WERI-Rb-1 (cell line): ENCODE data around the gene ATP1B4.

ENCODE experiments used
- DNase-seq: peaks from one replicate; pipeline ENCODE4 v3.0.0-alpha.2; 2020
- H3K27ac ChIP-seq: fragments of 250-450 bp; sonication (Bioruptor Pico); 2 replicates; pipeline ENCODE4 v1.5.1; 2020; ENCODE audit warnings: mild to moderate bottlenecking, moderate library complexity
- H3K27me3 ChIP-seq: fragments of 250-450 bp; sonication (Bioruptor Pico); 2 replicates; pipeline ENCODE4 v1.5.1; 2021; ENCODE audit warnings: mild to moderate bottlenecking, low read depth, moderate library complexity; ENCODE audit not compliant: insufficient read depth, severe bottlenecking
- H3K36me3 ChIP-seq: fragments of 250-450 bp; sonication (Bioruptor Pico); 2 replicates; pipeline ENCODE4 v1.5.1; 2020; ENCODE audit warnings: mild to moderate bottlenecking, moderate library complexity
- H3K4me3 ChIP-seq: 2 replicates; pipeline ENCODE4 v1.5.1; 2011; ENCODE audit warnings: low read depth, mild to moderate bottlenecking, control low read depth, low read length
- H3K9me3 ChIP-seq: fragments of 250-450 bp; sonication (Bioruptor Pico); 2 replicates; pipeline ENCODE4 v1.5.1; 2021; ENCODE audit warnings: mild to moderate bottlenecking, moderate library complexity; ENCODE audit not compliant: severe bottlenecking
- TF ChIP-seq, protein P1 (sequence below): IDR thresholded peaks from 2 replicates; pipeline ENCODE4 v1.5.1; 2011; ENCODE audit warnings: low read depth, mild to moderate bottlenecking, control low read depth, inconsistent platforms, low read length

ATP1B4 gene

DNA sequence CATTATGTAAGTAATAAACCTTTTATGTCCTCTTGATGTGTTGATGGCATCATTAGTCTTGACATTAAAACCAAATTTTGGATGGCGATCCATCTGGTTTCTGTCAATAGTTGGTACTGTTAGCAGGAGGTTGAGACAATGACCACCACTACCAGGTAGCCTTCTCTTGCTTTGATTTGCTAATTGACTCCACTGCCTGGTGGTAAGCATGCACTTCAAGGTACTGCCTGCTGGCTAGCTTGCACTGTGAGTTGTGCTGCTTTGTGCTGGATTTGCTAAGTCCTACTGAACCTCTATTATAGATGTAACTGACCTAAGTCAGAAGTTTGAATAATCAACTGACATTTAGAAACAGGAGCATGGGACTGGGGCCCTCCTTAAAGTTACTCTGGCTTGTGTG, 46.3 kb downstream of the ATP1B4 start:
- H3K4me3 ChIP-seq = no peak overlapping the region
- TF ChIP-seq, protein P1, sequence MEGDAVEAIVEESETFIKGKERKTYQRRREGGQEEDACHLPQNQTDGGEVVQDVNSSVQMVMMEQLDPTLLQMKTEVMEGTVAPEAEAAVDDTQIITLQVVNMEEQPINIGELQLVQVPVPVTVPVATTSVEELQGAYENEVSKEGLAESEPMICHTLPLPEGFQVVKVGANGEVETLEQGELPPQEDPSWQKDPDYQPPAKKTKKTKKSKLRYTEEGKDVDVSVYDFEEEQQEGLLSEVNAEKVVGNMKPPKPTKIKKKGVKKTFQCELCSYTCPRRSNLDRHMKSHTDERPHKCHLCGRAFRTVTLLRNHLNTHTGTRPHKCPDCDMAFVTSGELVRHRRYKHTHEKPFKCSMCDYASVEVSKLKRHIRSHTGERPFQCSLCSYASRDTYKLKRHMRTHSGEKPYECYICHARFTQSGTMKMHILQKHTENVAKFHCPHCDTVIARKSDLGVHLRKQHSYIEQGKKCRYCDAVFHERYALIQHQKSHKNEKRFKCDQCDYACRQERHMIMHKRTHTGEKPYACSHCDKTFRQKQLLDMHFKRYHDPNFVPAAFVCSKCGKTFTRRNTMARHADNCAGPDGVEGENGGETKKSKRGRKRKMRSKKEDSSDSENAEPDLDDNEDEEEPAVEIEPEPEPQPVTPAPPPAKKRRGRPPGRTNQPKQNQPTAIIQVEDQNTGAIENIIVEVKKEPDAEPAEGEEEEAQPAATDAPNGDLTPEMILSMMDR = no peak
- H3K9me3 ChIP-seq = no peaks in the 10 kb centered on the region
- no peak for DNase-seq
- no peaks in the 10 kb centered on the region for H3K27me3 ChIP-seq
- no peak overlapping the region for H3K27ac ChIP-seq
- no peaks in the 10 kb centered on the region for H3K36me3 ChIP-seq

DNA sequence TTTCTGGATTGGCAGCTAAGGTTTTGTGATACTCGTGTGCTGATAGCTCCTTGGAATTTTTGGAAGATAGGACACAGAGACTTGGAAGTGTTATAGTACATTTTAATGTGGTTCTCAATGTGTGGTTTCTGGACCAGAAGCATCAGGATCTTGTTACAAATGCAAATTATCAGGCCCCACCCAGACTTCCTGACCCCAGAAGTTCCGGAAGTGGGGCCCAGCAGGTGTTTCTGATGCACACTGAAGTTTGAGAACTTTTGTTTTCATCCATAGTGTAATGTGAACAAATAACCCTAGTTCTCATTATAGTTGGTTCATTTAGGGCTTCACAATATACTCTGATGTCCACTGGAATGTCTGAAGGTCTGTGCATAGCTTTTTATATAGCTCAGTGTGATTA, 57.6 kb downstream of the ATP1B4 start:
- DNase-seq = no peak
- Histone ChIP-seq H3K27me3 (peaks cover 3% of the 10 kb centered on the region), H3K9me3 (no peaks in the 10 kb centered on the region), H3K36me3 (no peaks in the 10 kb centered on the region), H3K27ac (no peak overlapping the region), H3K4me3 (no peak overlapping the region)
- TF ChIP-seq, protein P1 = no peak

DNA sequence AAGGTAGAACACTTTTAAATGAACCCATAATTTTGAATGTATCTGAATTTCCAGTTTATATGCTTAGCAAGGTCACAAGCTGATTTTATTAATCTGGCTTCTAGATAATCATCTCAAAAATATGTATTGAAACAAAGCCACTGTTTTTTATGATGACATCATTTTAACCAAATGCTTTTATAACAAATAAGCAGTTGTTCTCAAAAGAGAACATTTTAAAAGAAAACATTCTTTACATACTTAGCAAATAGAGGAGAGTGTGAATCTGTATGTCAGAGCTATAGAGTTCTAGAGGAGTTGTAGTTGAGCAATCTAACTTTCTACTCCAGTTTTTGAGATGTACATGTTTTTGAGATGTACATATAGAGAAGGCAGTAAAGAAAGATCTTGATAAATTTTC, 64.7 kb downstream of the ATP1B4 start:
- Histone ChIP-seq H3K9me3 (no peaks in the 10 kb centered on the region), H3K27ac (no peak overlapping the region), H3K27me3 (peaks cover 5% of the 10 kb centered on the region), H3K4me3 (no peak overlapping the region), H3K36me3 (no peaks in the 10 kb centered on the region)
- DNase-seq = no peak
- TF ChIP-seq, protein P1 = no peak

DNA sequence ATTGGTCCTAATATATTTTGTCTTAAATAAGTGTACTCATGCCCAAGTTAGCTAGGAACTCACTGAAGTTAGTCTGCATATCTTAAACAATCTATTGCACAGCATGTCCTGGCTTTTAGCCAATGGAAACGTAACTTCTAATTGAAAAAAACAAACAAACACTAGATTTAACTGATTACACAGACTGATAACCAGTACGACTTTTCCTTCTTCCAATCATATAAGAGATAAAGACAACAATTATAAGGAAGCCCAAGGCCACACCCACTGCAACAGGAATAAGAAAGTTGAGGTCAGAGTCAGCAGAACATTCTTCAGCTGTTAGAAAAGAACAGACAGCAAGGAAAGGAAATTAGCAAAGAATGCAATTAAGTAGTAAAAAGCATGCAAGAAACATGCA, 66.4 kb downstream of the ATP1B4 start:
- TF ChIP-seq, protein P1 = no peak
- DNase-seq = no peak
- H3K27ac ChIP-seq = no peak overlapping the region

DNA sequence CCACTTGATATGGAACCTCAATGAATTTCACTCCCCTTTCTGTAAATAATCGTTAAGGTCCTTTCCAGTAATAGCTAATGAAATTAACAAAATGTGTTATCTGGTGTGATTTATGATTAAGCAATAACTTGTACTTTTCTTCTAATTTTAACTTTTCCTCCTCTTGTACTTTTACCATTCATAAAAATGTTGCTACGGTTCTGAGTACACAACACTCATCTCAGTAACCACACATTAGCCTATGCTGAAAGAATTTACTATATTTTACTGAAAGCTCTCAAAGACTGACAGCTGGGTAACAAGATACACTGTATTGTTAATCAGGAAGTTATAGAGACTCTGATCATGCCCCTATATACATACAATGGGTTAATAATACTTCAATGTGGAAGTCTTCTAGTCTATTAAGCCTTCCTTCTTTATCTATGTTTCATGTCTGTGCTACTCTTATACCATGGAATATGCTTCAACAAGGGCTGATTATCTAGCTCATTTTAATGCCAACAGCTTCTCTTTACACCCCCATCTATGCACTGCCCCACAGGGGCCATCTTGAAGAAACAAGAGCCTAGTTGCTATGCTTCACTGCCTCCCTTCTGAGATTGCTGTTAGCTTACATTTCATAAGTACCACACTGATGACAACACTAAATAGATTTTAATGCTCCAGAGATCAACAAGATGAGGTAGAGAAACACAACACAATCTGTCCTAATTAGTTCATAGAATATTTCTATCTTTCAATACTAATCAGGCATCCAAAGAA, 68.1 kb downstream of the ATP1B4 start:
- TF ChIP-seq, protein P1 = no peak
- no peak for DNase-seq
- no peaks in the 10 kb centered on the region for H3K9me3 ChIP-seq
- H3K36me3 ChIP-seq = no peaks in the 10 kb centered on the region
- H3K4me3 ChIP-seq = no peak overlapping the region
- peaks cover 5% of the 10 kb centered on the region for H3K27me3 ChIP-seq
- no peak overlapping the region for H3K27ac ChIP-seq

More for the DNA sequence above, 66.4 kb downstream of the ATP1B4 start:
- Histone ChIP-seq H3K27me3 (peaks cover 5% of the 10 kb centered on the region), H3K4me3 (no peak overlapping the region), H3K36me3 (no peaks in the 10 kb centered on the region), H3K9me3 (no peaks in the 10 kb centered on the region)
